Measurements from ENCODE around the gene GMDS.

GRCh38 chr6:1836690-1837089, 408.7 kb downstream of the GMDS start:
- TF ChIP-seq POLR2AphosphoS5 (IDR thresholded peaks at IDR 0.05; ENCODE audit: insufficient read depth in 1 of 2, low read depth in 1 of 2) (no peak), POLR2A (IDR thresholded peaks at IDR 0.05) (no peak), CTCF (IDR thresholded peaks at IDR 0.05) (no peak)

All from vagina (tissue), 2 donors.